Right lobe of liver (tissue), 4 donors: Measurements from ENCODE around the gene SORBS2.

Experiments used
- CTCF ChIP-seq, 4 donors: fragments of 200-600 bp in 3 of 4; fragments of 450-650 bp in 1 of 4; IDR thresholded peaks; one replicate each; pipeline versions ENCODE4 v1.5.1 to v1.8.0; 2016 to 2022; ENCODE audit warnings: antibody characterized with exemption in 4 of 4, mild to moderate bottlenecking in 2 of 4
- POLR2A ChIP-seq: fragments of 450-650 bp; IDR thresholded peaks from one replicate; pipeline ENCODE4 v1.6.1; 2017; ENCODE audit warnings: antibody characterized with exemption, mild to moderate bottlenecking
- donor health status: DM: no; HTN: no; CAD: no.
- donor health status: DM: no; HTN: no; CAD: no.
- donor health status: DM: no; HTN: yes; CAD: no.

DNA sequence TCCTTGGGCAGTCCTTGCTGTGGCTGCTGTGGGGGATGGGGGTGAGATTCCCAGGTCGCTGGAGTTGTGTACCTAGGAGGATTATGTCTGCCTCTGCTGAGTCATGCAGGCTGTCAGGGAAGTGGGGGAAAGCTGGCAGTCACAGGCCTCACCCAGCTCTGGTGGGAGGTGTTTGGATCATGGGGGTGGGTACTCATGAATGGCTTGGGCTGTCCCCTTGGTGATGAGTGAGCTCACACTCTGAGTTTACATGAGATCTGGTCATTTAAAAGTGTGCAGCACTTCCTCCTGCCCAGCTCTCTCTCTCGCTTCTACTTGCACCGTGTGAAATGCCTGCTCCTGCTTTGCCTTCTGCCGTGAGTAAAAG lies 252.1 kb downstream of the SORBS2 start:
- TF ChIP-seq CTCF (IDR thresholded peaks at IDR 0.05) (no peak), POLR2A (no peak)
